Stimulated activated CD4-positive, alpha-beta T cell treated with anti-CD3 and anti-CD28 coated beads, TNF-alpha, amount 100 ng/mL, for 4 hours (primary cell): ENCODE measurements around the gene FKBP15.
"Not testable (repeated sequence)": the region's sequence is repeated elsewhere in the genome, so short reads cannot be mapped to it uniquely, and the experiment has no call there.

Experiments used
- DNase-seq, 3 experiments: peaks; one replicate each; pipeline ENCODE4 v3.0.0-alpha.2; 2020; ENCODE audit warnings: low read depth in 3 of 3

Gene FKBP15

GRCh38 chr9:113237026-113237425 lies 15.9 kb upstream of the FKBP15 start:
- no peak for DNase-seq

DNA sequence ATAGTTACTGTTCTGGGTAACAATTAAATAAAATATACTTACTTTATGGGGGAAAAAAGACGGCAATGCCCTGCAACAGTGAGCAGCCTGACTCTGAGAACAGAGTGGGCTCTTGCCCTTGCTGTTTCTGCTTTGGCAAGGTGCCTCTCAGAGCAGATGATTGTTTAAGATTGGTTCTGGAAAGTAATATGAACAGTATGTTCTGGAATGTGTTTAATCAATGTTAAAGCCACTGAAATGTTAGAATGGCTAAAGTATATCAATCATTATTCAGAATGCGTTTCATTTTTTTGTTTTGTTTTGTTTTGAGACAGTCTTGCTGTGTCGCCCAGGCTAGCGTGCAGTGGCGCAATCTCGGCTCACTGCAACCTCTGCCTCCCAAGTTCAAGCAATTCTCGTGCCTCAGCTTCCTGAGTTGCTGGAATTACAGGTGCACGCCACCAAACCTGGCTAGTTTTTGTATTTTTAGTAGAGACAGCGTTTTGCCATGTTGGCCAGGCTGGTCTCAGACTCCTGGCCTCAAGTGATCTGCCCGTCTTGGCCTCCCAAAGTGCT lies 14.7 kb upstream of the FKBP15 start:
- not testable (repeated sequence) for DNase-seq

GRCh38 chr9:113231701-113232100 lies 10.6 kb upstream of the FKBP15 start:
- no peak for DNase-seq

- no peak for DNase-seq
These were observed 7.1 kb upstream of the FKBP15 start for GRCh38 chr9:113228130-113228665.

DNA sequence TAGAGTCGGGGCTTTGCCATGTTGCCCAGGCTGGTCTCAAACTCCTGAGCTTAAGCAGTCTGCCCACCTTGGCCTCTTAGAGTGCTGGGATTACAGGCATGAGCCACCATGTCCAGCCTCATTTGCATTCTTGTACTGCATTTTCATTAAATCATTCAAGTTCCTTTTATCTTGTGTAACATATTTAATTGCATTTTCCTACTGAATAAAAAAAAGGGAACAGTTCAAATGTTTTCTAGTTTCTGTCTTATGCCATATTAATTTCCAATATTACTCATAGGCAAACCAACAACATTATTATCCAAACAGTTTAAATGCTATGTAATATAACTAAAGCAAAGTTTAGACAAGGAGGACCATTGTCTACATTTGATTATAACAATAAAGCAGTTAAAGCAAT lies 6.4 kb upstream of the FKBP15 start:
- no peak for DNase-seq

- DNase-seq: no peak
These were observed 2.9 kb upstream of the FKBP15 start for GRCh38 chr9:113223963-113224362.

- DNase-seq: no peak
These were observed 1.4 kb upstream of the FKBP15 start for GRCh38 chr9:113222482-113222841.

GRCh38 chr9:113221800-113222481 lies 864 bp upstream of the FKBP15 start:
- no peak for DNase-seq

DNA sequence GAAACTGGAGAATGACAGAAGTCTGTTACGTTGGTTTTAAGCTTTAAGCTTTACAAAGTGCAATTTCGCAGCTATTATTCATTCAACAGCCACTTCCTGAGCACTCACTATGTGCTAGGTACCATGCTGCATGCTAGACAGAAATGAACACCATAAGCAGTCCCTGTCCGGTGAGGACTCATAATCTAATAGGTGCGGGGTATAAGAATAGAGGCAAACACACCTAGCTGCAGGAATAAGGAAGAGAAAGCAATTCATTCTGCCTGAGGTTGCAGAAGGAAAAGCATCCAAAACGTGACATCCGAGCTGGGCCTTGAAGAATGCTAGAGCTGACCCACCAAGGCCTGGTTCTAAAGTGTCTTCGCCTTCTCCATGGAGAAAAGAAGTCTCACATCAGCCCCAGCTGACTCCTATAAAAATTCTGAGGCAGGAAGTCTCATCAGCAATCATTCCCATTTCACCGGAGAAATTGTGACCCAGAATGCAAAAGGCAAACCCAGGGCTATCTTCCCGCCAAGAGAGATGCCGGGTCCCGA lies 542 bp downstream of the FKBP15 start:
- DNase-seq: no peak

GRCh38 chr9:113219969-113220368 lies 1.1 kb downstream of the FKBP15 start:
- no peak for DNase-seq

DNA sequence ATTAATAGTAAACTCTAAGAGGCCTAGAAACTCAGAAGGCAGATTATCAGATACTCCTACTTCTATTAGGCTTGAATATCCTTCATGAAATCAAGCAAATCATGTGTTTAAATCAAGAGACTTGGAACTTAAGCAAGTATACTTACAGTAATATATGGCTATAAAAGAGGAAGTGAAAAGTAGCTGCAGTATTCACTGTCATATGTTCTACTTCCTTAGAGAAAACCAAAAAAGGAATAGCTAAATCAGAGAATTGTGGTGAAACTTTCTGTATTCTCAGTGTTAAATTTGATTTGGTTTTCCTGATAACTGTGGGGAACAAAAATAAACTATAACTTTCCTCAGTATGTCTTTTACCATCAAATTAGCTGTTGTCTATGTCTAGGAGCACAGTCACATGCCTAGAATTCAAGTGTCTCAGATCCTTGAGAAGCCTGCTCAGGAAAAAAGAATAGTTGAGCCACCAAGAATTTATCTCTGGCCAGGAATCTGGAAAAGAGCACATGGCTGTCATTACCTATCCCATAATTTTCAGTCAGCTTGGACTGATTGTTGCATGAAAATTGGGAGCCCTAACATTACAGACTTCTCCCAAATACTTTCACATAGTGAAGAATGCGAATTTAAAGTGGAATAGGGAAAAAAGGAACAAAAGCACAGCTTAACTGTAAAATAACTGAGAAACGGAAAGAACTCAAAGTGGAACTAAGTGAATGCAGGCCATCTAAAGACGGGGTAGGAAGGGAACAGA lies 1.7 kb downstream of the FKBP15 start:
- no peak for DNase-seq

DNA sequence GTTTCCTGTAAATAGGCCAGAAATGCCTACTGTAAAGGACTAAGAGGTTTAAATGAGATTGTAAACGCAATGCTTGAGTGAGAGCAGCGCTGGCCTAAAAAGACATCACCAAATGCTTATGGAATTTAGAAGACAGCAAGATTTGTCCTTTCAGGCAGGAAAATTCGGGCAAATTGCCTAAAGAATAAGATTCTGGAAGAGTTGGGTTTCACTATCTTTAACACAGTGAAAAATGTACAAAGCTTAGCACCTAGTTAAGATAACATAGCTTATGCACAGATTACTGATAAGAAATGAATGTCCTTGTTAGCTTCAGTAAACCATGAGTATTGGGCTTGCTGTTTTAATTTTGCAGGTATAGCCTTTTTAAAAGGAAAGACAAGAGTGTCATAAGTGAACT lies 4.7 kb downstream of the FKBP15 start:
- DNase-seq: no peak

GRCh38 chr9:113215132-113215531 lies 5.9 kb downstream of the FKBP15 start:
- no peak for DNase-seq

GRCh38 chr9:113210815-113211214 lies 10.3 kb downstream of the FKBP15 start:
- DNase-seq: no peak

DNA sequence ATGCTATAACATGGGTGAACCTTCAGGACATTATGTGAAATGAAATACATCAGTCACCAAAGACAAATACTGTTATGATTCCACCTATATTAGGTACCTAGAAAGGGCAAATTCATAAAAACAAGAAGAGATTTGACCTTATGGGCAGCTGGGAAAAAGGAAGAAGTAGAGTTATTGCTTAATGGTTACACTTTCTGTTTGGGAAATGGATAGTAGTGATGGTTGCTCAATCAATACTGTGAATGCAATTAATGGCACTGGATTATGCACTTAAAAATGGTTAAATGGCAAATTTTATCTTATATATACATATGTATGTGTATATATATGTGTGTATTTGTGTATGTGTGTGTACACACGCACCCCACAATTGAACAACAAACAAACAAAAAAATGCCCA lies 15.2 kb downstream of the FKBP15 start:
- DNase-seq: no peak

DNA sequence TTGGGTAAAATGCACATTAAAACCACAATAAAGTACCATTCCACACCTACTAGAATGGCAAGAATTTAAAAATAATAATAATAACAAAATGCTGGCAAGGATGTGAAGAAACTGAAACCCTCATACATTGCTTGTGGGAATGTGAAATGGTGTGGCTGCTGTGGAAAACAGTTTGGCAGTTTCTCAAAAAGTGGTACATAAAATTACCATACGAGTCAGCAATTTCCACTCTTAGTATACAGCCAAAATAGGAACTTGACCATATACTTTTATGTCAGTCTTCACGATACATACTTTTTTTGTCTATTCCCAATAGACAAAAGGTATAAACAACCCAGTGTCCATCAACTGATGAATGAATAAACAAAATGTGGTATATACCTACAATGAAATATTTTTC lies 15.6 kb downstream of the FKBP15 start:
- no peak for DNase-seq

- no peak for DNase-seq
These were observed 21.3 kb downstream of the FKBP15 start for GRCh38 chr9:113199683-113200329.

DNA sequence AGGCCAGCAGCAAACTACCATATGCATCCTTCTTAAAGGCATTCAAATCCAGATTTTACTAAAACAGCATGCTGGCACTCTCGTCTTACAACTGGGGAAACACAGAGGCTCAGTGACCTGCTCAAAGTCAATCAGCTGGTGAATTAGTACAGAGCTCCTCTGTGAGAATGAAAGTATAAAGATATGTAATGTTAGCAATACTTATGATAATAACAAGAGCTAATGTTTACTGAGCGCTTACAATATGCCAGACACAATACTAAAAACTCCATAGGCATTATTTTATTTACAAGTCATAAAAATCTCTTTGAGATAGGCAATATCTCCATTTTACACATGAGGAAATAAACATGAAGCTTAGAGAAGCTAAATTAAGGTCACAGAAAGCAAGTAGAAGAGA lies 28.6 kb downstream of the FKBP15 start:
- no peak for DNase-seq

GRCh38 chr9:113187929-113188595 lies 33.0 kb downstream of the FKBP15 start:
- DNase-seq: no peak

GRCh38 chr9:113186137-113186755 lies 34.8 kb downstream of the FKBP15 start:
- no peak for DNase-seq

- no peak for DNase-seq
These were observed 35.8 kb downstream of the FKBP15 start for GRCh38 chr9:113185271-113185670.
